Stimulated activated CD4-positive, alpha-beta T cell treated with anti-CD3 and anti-CD28 coated beads, Interleukin-2, amount 100 ng/mL, for 48 hours (primary cell): Measurements from ENCODE around the gene CLDN20.
"Not testable (repeated sequence)": the region's sequence is repeated elsewhere in the genome, so short reads cannot be mapped to it uniquely, and the experiment has no call there.

Experiments used
- DNase-seq, 2 donors: peaks; one replicate each; pipeline ENCODE4 v3.0.0-alpha.2; 2020

CLDN20 gene, protein sequence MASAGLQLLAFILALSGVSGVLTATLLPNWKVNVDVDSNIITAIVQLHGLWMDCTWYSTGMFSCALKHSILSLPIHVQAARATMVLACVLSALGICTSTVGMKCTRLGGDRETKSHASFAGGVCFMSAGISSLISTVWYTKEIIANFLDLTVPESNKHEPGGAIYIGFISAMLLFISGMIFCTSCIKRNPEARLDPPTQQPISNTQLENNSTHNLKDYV

GRCh38 chr6:155263373-155264063, at the start of gene CLDN20:
Gene CLDN20, plus strand, starts transcription at chr6:155264013. Its CDS starts 11,707 bp downstream, at chr6:155275720.
- DNase-seq = no peak

DNA sequence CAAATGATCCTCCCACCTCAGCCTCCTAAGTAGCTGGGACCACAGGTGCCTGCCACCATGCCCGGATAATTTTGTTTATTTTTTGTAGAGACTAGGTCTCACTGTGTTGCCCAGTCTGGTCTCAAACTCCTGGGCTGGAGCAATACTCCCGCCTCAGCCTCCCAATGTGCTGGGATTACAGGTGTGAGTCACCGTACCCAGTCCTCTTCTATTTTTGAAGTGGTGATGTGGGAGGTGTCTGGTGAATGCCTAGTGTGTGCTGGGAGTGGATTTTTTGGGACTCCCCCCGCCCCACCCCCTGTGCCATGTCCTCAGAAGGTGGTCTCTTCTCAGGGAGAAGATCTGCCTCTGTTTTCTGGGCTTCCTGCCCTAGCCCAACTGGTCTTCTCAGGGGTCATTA, 47.9 kb upstream of the CLDN20 start:
- no peak for DNase-seq

DNA sequence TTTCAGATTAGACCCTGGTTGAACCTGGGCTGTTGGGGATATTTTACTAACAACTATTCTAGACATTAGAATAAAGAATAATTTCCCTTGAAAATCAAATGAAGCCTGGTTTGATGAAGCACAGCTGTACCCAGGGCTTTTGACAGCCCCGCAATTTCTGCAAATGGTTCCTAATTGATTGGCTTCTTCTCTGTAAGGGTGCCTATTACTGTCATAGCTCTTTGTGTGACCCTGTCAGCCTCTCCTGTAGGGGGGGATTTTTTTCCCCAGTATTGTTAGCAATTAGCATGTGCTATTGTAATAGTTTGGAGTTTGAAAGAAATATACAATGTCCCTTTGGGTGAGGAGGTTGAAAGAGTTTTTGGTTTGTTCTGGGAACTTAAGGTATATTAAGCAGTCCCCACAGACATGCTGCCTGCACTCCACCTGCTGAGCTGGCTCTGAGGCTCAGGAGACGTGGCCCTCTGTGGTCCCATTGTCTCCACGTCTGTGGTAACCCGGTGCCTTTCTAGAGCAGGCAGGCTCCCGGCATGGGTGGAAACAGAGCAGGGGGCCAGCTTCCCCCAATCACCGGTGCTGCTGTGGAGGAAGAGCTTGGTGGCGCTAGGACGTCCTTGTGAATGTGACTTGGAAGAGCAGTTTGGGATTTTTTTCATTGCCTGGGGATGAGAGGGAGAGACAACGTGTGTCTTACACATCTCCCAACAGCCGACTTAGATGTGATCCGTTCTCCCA, 47.3 kb upstream of the CLDN20 start:
- DNase-seq = no peak

GRCh38 chr6:155218711-155219110, 45.1 kb upstream of the CLDN20 start:
- not testable (repeated sequence) for DNase-seq

DNA sequence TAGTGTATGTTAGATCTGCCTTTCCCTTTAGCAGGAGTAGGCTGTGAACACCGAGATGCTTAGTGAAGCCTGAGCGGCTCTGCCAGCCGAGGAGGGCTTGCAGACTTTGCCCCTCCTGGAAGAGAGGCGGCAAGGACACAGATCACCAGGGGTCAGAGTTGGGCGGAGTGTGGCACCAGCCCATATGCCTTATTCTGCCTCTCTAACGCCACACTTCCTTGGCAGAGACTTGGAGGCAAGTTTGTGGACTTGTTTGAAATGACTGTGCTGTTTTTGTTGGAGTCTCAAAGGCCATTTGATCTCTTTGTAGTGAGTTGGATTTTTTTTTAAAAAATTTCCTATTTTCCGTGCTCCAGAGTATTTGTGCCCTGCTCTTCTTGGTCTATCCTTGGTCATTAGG, 44.5 kb upstream of the CLDN20 start:
- DNase-seq = no peak

- no peak for DNase-seq
Observed at GRCh38 chr6:155219858-155220301, 43.9 kb upstream of the CLDN20 start.

- no peak for DNase-seq
Observed at GRCh38 chr6:155221086-155221485, 42.7 kb upstream of the CLDN20 start.

DNA sequence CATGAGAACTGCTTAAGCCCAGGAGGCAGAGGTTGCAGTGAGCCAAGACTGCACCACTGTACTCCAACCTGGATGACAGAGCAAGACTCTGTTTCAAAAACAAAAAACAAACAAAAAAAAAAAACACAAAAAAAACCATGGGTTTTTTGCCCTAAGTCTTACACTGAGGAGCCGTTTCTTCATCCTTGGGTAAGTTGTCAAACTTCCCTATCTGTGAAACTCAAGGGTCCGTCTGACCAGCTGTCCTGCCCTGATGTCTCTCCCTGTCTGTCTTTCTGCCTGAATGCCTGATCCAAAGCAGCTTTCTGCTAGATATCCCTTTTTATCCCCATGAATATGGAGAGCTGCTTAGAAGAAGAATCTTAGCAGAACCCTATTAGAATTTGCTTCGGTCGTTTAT, 41.3 kb upstream of the CLDN20 start:
- no peak for DNase-seq

- DNase-seq = peak; percentile 23 to 29
Observed at GRCh38 chr6:155223646-155224451, 40.0 kb upstream of the CLDN20 start.

DNA sequence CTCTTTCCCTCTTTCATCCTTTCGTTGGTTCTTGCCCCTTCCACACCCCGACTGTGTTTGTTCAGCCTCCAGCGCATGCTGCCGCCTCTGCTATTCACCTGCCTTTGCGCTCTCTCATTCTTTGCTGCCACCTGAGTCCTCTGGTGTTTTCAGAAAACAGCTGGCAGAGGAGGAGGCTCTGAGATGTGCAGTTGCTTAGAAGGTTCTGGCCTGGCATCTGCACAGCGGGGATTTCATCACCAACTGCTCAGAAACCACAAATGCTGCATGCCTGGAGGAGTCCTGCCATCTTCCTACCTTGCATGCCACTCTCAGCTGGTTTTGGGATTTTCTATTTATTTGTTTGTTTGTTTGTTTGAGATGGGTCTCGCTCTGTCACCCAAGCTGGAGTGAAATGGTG, 39.2 kb upstream of the CLDN20 start:
- DNase-seq = no peak

- no peak for DNase-seq
Observed at GRCh38 chr6:155227046-155227445, 36.8 kb upstream of the CLDN20 start.

DNA sequence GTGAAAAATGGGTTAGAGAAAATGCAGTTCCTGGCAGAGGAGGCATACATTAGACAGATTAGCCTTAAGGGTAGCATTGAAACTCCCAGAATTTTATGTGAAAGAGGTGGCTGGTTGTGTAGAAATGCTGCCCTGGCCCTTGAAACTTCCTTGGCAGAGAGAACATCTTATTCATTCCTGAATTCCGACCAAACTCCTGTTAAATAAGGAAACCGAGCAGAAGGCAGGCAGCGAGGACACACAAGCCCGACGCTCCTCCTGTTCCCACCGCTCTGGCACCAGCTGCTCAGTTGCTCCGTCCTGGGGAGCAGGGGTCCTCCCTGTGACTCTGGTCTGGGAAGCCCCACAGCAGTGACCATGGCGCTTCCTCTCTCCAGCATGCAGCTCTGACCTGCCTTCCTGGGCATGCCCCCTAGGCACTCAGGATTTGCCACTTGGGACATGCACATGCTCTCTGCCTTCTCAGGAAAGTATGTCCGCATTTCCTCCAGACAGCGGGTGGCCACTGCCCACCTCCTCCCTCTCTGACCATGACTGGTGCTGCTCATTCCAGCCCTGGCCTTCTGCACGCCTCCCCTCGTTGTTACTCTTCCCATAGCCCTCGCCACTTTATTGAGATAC, 35.2 kb upstream of the CLDN20 start:
- DNase-seq = no peak

GRCh38 chr6:155230975-155231374, 32.8 kb upstream of the CLDN20 start:
- DNase-seq = not testable (repeated sequence)

DNA sequence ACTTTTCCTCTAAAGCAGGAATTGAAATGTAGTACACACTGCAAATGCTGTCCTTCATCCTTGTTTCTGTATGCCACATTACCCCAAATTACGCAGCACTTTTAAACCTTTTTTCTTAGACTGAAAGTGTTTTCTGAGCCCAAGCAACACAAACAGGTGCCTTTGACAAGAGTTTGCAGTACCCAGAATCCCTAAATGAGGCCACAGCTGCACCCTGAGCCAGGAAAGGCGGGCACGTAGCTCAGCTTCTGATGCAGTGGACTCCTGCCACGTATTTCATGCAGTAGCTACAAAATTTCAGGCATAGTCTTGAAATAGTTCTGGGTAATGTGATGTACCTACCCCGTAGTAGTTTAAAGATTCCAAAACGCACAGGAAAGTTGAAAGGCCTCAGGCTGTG, 31.0 kb upstream of the CLDN20 start:
- DNase-seq = no peak

GRCh38 chr6:155234167-155234566, 29.6 kb upstream of the CLDN20 start:
- no peak for DNase-seq

DNA sequence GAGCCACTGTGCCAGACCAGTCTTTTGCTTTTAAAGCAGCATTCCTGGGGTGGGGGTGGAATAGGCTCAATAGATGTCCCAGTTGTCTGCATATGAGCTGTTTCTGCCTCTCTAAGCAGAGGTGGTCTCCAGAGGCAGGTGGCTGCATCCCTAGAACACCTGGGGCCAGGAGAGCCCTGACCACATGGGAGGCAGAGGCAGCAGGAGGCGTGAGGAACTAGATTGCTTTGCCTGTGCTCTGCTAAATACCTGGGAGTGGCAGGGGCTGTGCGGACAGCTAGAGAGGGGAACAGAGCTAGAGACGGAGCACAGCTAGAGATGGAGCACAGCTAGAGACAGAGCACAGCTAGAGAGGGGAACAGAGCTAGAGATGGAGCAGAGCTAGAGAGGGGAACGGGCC, 29.1 kb upstream of the CLDN20 start:
- no peak for DNase-seq

DNA sequence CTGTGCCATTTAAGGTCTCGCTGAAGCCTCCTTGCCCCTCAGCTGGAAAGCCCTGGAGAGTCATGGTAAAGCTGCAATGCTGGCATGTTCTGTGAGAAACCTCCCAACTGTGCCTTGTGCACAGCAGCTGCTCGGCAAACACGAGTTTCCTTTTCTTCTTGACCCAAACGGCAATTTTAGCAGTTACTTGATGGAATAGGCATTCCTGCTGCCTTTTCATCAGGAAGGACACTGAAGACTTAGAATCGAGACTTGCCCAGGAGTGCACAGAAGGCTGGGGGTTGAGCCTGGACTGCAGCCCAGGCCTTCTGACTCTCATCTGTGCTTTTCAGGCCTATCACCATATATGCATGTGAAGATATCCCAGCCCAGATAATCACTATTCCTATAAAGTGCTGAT, 28.7 kb upstream of the CLDN20 start:
- no peak for DNase-seq

DNA sequence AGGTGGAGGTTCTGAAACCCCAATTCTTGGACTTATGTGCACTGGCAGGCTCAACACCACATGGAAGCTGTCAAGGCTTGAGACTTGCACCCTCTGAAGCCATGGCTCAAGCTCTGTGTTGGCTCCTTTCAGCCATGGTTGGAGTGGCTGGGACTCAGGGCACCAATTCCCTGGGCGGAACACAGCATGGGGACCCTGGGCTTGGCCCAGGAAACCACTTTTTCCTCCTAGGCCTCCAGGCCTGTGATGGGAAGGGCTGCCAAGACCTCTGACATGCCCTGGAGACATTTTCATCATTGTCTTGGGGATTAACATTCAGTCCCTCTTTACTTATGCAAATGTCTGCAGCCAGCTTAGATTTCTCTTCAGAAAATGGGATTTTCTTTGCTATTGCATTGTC, 26.2 kb upstream of the CLDN20 start:
- no peak for DNase-seq

DNA sequence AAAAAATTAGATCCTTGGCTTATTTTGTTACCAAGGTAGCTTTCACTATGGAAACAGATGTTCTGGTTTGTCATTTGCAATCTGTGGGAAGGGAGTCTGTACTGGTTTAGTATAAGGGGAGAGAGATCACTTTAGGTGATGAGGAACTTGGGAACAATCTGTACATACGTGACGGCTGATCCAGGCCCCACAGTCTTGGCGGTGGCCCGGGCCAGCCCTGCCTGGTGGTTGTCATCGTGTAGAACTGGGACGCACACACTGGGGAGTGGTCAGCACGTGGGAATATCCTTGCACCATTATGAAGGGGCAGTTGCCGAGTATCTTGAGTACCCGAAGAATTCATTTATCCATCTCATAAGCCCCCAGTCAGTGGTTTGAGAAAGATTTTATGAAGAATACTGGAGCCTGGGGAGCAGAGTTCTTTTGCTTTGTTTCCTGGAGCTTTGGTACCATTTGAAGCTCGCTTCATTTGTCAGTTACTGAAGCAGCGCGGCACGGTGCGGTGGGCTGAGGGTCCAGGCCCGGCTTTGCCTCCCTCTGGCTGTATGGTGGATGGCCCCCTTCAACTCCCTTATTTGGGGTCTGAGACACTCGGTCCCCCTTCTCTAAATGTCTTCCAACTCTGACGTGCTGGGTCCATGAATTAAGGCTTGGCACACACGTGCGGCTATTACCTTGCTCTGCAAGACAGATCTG, 22.8 kb upstream of the CLDN20 start:
- DNase-seq = no peak

DNA sequence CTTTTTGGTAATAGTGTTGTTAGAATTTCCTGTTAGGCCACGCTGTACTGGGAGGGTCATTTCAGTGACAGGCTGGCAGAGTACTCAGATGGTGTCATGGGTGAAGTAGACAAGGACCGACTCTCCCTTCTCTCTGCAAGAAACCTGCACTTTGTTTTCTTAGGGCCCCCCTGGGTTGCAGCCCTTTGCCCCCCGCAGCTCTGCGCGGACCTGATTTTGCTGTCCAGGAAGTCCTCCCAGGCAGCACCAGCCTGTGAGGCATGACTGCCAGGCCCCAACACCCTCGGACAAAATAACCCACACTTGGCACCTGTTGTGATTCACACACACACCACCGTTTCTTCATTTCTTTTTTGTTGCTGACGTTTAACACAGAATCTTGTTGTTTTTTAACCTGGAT, 21.8 kb upstream of the CLDN20 start:
- DNase-seq = no peak

DNA sequence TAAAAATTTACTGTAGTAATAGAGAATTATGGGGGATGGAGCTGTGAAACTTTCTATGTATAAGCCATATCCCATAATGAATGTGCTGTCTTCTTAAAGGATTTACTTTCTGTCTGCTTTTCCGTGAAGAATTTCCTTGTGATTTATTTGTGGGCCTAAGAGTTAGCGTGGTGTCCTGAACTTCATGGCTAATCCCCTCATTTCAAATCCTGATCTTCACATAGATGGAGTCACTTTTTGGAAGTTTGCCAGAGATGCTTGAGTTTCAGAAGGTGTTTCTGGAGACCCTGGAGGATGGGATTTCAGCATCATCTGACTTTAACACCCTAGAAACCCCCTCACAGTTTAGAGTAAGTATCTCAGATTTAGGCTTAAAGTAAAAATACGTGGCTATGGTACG, 19.4 kb upstream of the CLDN20 start:
- no peak for DNase-seq

DNA sequence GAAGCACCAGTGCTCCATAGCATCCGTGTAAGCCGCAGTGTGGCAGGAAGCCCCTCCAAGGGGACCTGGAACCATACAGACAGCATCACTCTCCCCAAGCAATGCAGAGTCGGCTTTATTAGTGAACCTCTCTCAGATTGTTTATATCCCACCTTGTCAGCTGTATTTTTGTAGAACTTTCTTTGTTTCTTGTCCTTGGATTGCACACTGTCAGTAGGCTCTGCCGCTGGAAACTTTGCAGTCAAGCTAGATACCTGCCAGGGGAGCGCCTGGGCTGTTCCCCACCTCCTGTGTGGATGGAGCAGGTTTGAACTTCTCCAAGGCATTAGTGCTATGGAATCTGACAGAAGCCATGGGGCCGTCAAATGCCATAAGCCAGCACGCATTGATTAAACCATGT, 18.6 kb upstream of the CLDN20 start:
- no peak for DNase-seq
